Aorta (tissue), 5 donors: ENCODE results near the gene ZBTB40. TPM values are rescaled to one million over a fixed set of nuclear protein-coding genes. Genes with fewer than 3 reads are reported as not detected.

Experiments used
- ATAC-seq: fragments of 200-7000 bp; cut with Tn5 transposase; one replicate; pipeline ENCODE4 v1.9.1; 2022; ENCODE audit warnings: moderate library complexity; ENCODE audit not compliant: low FRiP score
- DNase-seq, 2 donors: peaks; one replicate each; pipeline ENCODE4 v3.0.0-alpha.2; 2020
- H3K27ac ChIP-seq, 2 donors: one replicate each; pipeline ENCODE4 v1.5.1; 2013; ENCODE audit warnings: low read length in 2 of 2, mild to moderate bottlenecking in 2 of 2, moderate library complexity in 2 of 2, control low read depth in 1 of 2, inconsistent platforms in 1 of 2, low read depth in 1 of 2
- H3K27me3 ChIP-seq, 2 donors: one replicate each; pipeline ENCODE4 v1.6.1; 2013; ENCODE audit warnings: control low read depth in 1 of 2, low read length in 1 of 2, mild to moderate bottlenecking in 1 of 2, moderate library complexity in 1 of 2; ENCODE audit not compliant: insufficient read depth in 2 of 2, control insufficient read depth in 1 of 2
- H3K36me3 ChIP-seq, 2 donors: one replicate each; pipeline ENCODE4 v1.6.1; 2013; ENCODE audit warnings: control low read depth in 1 of 2, low read length in 1 of 2, mild to moderate bottlenecking in 1 of 2; ENCODE audit not compliant: insufficient read depth in 2 of 2, control insufficient read depth in 1 of 2
- H3K4me1 ChIP-seq, 2 donors: one replicate each; pipeline ENCODE4 v1.6.1; 2013; ENCODE audit warnings: low read length in 2 of 2, control low read depth in 1 of 2, mild to moderate bottlenecking in 1 of 2, moderate library complexity in 1 of 2; ENCODE audit not compliant: insufficient read depth in 2 of 2, control insufficient read depth in 1 of 2
- H3K4me3 ChIP-seq, 2 donors: one replicate each; pipeline ENCODE4 v1.5.1; 2013; ENCODE audit warnings: low read length in 2 of 2, control low read depth in 1 of 2, mild to moderate bottlenecking in 1 of 2
- H3K9me3 ChIP-seq: one replicate; pipeline ENCODE4 v1.6.1; 2013; ENCODE audit warnings: mild to moderate bottlenecking, low read length; ENCODE audit not compliant: control insufficient read depth
- WGBS, 2 donors: extraction: QIAGEN DNeasy Blood & Tissue Kit; methylation state at CpG; one replicate each; pipeline ENCODE4 v1.1.7; 2013; 5-methylcytosine and 5-hydroxymethylcytosine counted together
- intact Hi-C, 2 donors: fragments of 100-400 bp; cut with DNase I; formaldehyde crosslinking; loops; one replicate each; pipeline versions ENCODE4 v1.14.2 to v1.15.0; 2022
- polyA plus RNA-seq, 2 donors: library from polyadenylated mRNA; stranded (reverse); fragments of 200-250 nt; gene quantifications; one replicate each; pipeline ENCODE4 v1.2.3, GENCODE V29; 2013
- total RNA-seq, 2 donors: library from RNA; stranded (reverse); fragmentation: NEBNext Ultra II Directional; extraction: Animal tissue kit (Norgen Biotek cat#: 25700); gene quantifications; one replicate each; pipeline ENCODE4 v1.2.1, GENCODE V29; 2021
- donor health status: healthy with polysubstance abuse.
- donor health status: Bipolar disorder and iron deficiency.
- donor health status: DM: no; HTN: no; CAD: no.
- donor health status: DM: no; HTN: no; CAD: no.
- donor health status: DM: yes; HTN: yes; CAD: no.

Gene ZBTB40
- total and polyA plus RNA-seq, 4 donors: 4.4 to 24.9 (median 20.2) TPM

- ATAC-seq (no peak), DNase-seq (no peak)
- no peaks in the 10 kb centered on the region for H3K9me3 ChIP-seq
- H3K4me3 ChIP-seq: no peak overlapping the region
- H3K27me3 ChIP-seq: no peaks in the 10 kb centered on the region
- 44 to 60% methylated on average over 13 of the region's 13 CpGs for WGBS, 2 donors
- no peaks in the 10 kb centered on the region for H3K36me3 ChIP-seq
- intact Hi-C loops: no loop called here
- no peak overlapping the region for H3K27ac ChIP-seq
- H3K4me1 ChIP-seq: no peaks in the 10 kb centered on the region
Measured at GRCh38 chr1:22556391-22557104, 104.9 kb downstream of the ZBTB40 start.

- WGBS, 2 donors: 51 to 61% methylated on average over 5 of the region's 5 CpGs
- no peak for DNase-seq
Measured at GRCh38 chr1:22557341-22557950, 105.8 kb downstream of the ZBTB40 start.

GRCh38 chr1:22562584-22563583 is 111.2 kb downstream of the ZBTB40 start, which contains the start of gene EPHA8:
Gene EPHA8 (plus strand): TSS chr1:22563489. CDS start chr1:22563636, 147 bp downstream.
- intact Hi-C loops: no loop called here
- no peaks in the 10 kb centered on the region for H3K27me3 ChIP-seq
- DNase-seq: no peak
- peak within 1 kb of the TSS; percentile 18 to 41 for H3K4me3 ChIP-seq
- H3K27ac ChIP-seq: no peak within 1 kb of the TSS
- H3K4me1 ChIP-seq: no peaks in the 10 kb centered on the region
- WGBS, 2 donors: 8 to 16% methylated on average over 37 to 81 of the region's 81 CpGs
- no peak for ATAC-seq
- no peaks in the 10 kb centered on the region for H3K36me3 ChIP-seq
- H3K9me3 ChIP-seq: no peaks in the 10 kb centered on the region

More at GRCh38 chr1:22557341-22557950, 105.8 kb downstream of the ZBTB40 start:
- Histone ChIP-seq H3K27me3 (no peaks in the 10 kb centered on the region), H3K27ac (no peak overlapping the region), H3K9me3 (no peaks in the 10 kb centered on the region), H3K4me3 (no peak overlapping the region), H3K36me3 (no peaks in the 10 kb centered on the region), H3K4me1 (no peaks in the 10 kb centered on the region)
- ATAC-seq: no peak
- intact Hi-C loops: no loop called here

GRCh38 chr1:22563671-22564602 is 112.3 kb downstream of the ZBTB40 start:
- peak overlapping the region; percentile 18 to 41 for H3K4me3 ChIP-seq
- no peaks in the 10 kb centered on the region for H3K4me1 ChIP-seq
- intact Hi-C loops: no loop called here
- WGBS, 2 donors: 6 to 7% methylated on average over 53 to 57 of the region's 57 CpGs
- DNase-seq (no peak), ATAC-seq (no peak)
- no peaks in the 10 kb centered on the region for H3K36me3 ChIP-seq
- H3K27me3 ChIP-seq: no peaks in the 10 kb centered on the region
- H3K9me3 ChIP-seq: no peaks in the 10 kb centered on the region
- H3K27ac ChIP-seq: no peak overlapping the region

- DNase-seq (no peak), ATAC-seq (no peak)
- no peak overlapping the region for H3K27ac ChIP-seq
- intact Hi-C loops: no loop called here
- no peaks in the 10 kb centered on the region for H3K4me1 ChIP-seq
- WGBS, 2 donors: 89 to 90% methylated on average over 14 of the region's 14 CpGs
- no peaks in the 10 kb centered on the region for H3K27me3 ChIP-seq
- H3K9me3 ChIP-seq: no peaks in the 10 kb centered on the region
- H3K4me3 ChIP-seq: no peak overlapping the region
- no peaks in the 10 kb centered on the region for H3K36me3 ChIP-seq
Measured at GRCh38 chr1:22566161-22566560, 114.5 kb downstream of the ZBTB40 start.

- H3K27ac ChIP-seq: no peak overlapping the region
- intact Hi-C loops: no loop called here
- no peak for DNase-seq
- H3K27me3 ChIP-seq: no peaks in the 10 kb centered on the region
- 63 to 65% methylated on average over 13 to 14 of the region's 14 CpGs for WGBS, 2 donors
- ATAC-seq: no peak
- no peaks in the 10 kb centered on the region for H3K9me3 ChIP-seq
- H3K4me1 ChIP-seq: no peaks in the 10 kb centered on the region
- H3K4me3 ChIP-seq: no peak overlapping the region
- H3K36me3 ChIP-seq: no peaks in the 10 kb centered on the region
Measured at GRCh38 chr1:22567197-22567596, 115.5 kb downstream of the ZBTB40 start.

GRCh38 chr1:22567994-22568393 is 116.3 kb downstream of the ZBTB40 start:
- Histone ChIP-seq H3K4me3 (no peak overlapping the region), H3K27me3 (no peaks in the 10 kb centered on the region), H3K36me3 (no peaks in the 10 kb centered on the region), H3K9me3 (no peaks in the 10 kb centered on the region), H3K4me1 (no peaks in the 10 kb centered on the region), H3K27ac (no peak overlapping the region)
- DNase-seq (no peak), ATAC-seq (no peak)
- WGBS, 2 donors: 84 to 88% methylated on average over 6 of the region's 6 CpGs
- intact Hi-C loops: no loop called here

- Histone ChIP-seq H3K27ac (no peak overlapping the region), H3K27me3 (no peaks in the 10 kb centered on the region), H3K4me1 (no peaks in the 10 kb centered on the region), H3K4me3 (no peak overlapping the region), H3K36me3 (no peaks in the 10 kb centered on the region), H3K9me3 (no peaks in the 10 kb centered on the region)
- 90 to 92% methylated on average over 7 of the region's 7 CpGs for WGBS, 2 donors
- ATAC-seq (no peak), DNase-seq (no peak)
- intact Hi-C loops: no loop called here
Measured at GRCh38 chr1:22569269-22569668, 117.6 kb downstream of the ZBTB40 start.
